ENCODE results near the gene CLCN7. TPM values are rescaled to one million over a fixed set of nuclear protein-coding genes. Genes with fewer than 3 reads are reported as not detected.

Gene CLCN7
- total and polyA plus RNA-seq, 2 donors (not counting 3 experiments of a cell fraction or from before 2014, with no cell fraction given), result 59.8 to 94.9 TPM

DNA sequence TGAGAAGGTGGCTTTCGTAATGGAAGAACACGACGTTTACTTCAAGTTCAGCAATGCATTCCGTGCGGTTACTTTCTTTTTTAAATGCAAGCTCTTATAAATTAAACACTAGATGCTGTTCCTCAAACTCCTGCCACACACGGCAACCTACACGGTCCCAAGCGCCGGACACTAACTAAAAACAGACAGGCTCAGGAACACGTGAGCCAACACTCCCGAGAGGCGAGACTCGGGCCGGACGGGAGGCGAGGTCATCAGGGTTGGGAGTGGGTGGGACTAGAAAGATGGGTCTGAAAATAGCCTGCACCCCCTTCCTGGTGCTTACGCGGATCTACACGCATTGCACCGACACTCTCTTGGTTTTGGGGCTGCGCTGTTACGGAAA is 6.4 kb downstream of the CLCN7 start:
- Histone ChIP-seq H3K9me3 (replicated peaks; ENCODE audit: control insufficient read depth, insufficient read depth, low read length) (no peaks in the 10 kb centered on the region), H4K20me1 (replicated peaks; ENCODE audit: control insufficient read depth, extremely low read depth, insufficient read depth, low read length) (no peaks in the 10 kb centered on the region), H3K4me2 (ENCODE audit: insufficient read depth, low read length) (no peak overlapping the region), H3K27ac (ENCODE audit: insufficient read depth, low read depth, low read length) (no peak overlapping the region), H3K79me2 (ENCODE audit: control insufficient read depth, insufficient read depth, low read length) (peaks cover 22% of the 10 kb centered on the region), H3K4me3 (replicated peaks in 1 of 3; ENCODE audit: insufficient read depth in 1 of 3, low read depth in 1 of 3, low read length in 3 of 3) (no peak overlapping the region), H3K27me3 (ENCODE audit: control insufficient read depth in 2 of 2, insufficient read depth in 2 of 2, low read length in 2 of 2) (no peaks in the 10 kb centered on the region), H3K36me3 (ENCODE audit: control insufficient read depth in 2 of 2, extremely low read depth in 1 of 2, insufficient read depth in 2 of 2, low read length in 2 of 2) (peaks cover 0 to 6% of the 10 kb centered on the region in 2 experiments), H3K9me1 (replicated peaks; ENCODE audit: control insufficient read depth, extremely low read depth, insufficient read depth, low read length) (no peaks in the 10 kb centered on the region), H3K9ac (replicated peaks; ENCODE audit: extremely low read depth, insufficient read depth, low read length) (no peak overlapping the region), H3K4me1 (ENCODE audit: control insufficient read depth, extremely low read depth, insufficient read depth, low read length) (no peaks in the 10 kb centered on the region), H2AFZ (ENCODE audit: low read depth, low read length) (no peak overlapping the region)
- no TSS peak for BruUV-seq (replicated peaks)
- POLR2A ChIA-PET, result interaction anchor here (0.5 kb wide), 1 partner anchor 252 kb away, joined by 3 read pairs; no protein-coding TSS in a partner anchor
- CTCF ChIA-PET, result no interaction called here
- intact Hi-C loops (cut with micrococcal nuclease), result no loop called here
- dilution Hi-C loops (cut with MboI; ENCODE audit: extremely low pct_ligation_motif_present, low sequenced_read_pairs), result no loop called here
- peak; percentile 15 for FAIRE-seq
- TF ChIP-seq MYC (IDR thresholded peaks at IDR 0.05; ENCODE audit: low read depth, low read length) (no peak), POLR2A (IDR thresholded peaks at IDR 0.05; ENCODE audit: low read depth, low read length) (no peak), MAX (IDR thresholded peaks at IDR 0.05; ENCODE audit: insufficient read depth, insufficient read length) (no peak), GATA2 (IDR thresholded peaks at IDR 0.05; ENCODE audit: insufficient read depth, insufficient read length, low read depth, low read length) (no peak), FOS (IDR thresholded peaks at IDR 0.05; ENCODE audit: borderline replicate concordance, insufficient read depth, low read length) (no peak), EZH2 (IDR thresholded peaks at IDR 0.05; ENCODE audit: borderline replicate concordance, low read depth, low read length, severe bottlenecking) (no peak)
- TF ChIP-seq, protein P1, sequence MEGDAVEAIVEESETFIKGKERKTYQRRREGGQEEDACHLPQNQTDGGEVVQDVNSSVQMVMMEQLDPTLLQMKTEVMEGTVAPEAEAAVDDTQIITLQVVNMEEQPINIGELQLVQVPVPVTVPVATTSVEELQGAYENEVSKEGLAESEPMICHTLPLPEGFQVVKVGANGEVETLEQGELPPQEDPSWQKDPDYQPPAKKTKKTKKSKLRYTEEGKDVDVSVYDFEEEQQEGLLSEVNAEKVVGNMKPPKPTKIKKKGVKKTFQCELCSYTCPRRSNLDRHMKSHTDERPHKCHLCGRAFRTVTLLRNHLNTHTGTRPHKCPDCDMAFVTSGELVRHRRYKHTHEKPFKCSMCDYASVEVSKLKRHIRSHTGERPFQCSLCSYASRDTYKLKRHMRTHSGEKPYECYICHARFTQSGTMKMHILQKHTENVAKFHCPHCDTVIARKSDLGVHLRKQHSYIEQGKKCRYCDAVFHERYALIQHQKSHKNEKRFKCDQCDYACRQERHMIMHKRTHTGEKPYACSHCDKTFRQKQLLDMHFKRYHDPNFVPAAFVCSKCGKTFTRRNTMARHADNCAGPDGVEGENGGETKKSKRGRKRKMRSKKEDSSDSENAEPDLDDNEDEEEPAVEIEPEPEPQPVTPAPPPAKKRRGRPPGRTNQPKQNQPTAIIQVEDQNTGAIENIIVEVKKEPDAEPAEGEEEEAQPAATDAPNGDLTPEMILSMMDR (IDR thresholded peaks at IDR 0.05; ENCODE audit: extremely low read depth in 1 of 2, insufficient read depth in 1 of 2, low read depth in 1 of 2, low read length in 2 of 2), result no peak
- DNase-seq (ENCODE audit: low read depth, low spot score), result no peak
